ENCODE results near the gene BFAR.
"Not testable (repeated sequence)": the region's sequence is repeated elsewhere in the genome, so short reads cannot be mapped to it uniquely, and the experiment has no call there.

Gene BFAR, protein sequence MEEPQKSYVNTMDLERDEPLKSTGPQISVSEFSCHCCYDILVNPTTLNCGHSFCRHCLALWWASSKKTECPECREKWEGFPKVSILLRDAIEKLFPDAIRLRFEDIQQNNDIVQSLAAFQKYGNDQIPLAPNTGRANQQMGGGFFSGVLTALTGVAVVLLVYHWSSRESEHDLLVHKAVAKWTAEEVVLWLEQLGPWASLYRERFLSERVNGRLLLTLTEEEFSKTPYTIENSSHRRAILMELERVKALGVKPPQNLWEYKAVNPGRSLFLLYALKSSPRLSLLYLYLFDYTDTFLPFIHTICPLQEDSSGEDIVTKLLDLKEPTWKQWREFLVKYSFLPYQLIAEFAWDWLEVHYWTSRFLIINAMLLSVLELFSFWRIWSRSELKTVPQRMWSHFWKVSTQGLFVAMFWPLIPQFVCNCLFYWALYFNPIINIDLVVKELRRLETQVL

GRCh38 chr16:14632693-14633569 is at the start of gene BFAR:
TSS of gene BFAR (plus strand) at chr16:14632951. CDS start at chr16:14644347, 11,396 bp downstream.
- peak; percentile 90 to 98 (median 97) for DNase-seq

DNA sequence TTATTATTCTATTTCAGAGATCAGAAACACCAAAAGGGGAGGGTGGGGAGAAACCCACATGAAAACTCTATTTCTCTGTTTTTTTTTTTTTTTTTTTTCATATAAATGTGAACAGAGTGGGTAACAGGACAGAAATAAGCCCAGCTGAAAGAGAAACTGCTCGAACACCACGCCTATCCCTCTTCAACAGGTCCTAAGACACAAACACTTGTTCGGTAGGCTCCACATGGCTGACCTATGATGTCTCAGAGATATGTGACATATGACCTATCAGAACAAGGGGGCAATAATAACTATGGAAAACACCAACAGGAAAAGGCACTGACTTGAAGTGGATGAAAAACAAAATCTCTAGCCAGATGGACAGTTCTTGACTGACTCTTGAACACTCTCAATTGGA is 47.5 kb upstream of the BFAR start:
- DNase-seq: no peak

DNA sequence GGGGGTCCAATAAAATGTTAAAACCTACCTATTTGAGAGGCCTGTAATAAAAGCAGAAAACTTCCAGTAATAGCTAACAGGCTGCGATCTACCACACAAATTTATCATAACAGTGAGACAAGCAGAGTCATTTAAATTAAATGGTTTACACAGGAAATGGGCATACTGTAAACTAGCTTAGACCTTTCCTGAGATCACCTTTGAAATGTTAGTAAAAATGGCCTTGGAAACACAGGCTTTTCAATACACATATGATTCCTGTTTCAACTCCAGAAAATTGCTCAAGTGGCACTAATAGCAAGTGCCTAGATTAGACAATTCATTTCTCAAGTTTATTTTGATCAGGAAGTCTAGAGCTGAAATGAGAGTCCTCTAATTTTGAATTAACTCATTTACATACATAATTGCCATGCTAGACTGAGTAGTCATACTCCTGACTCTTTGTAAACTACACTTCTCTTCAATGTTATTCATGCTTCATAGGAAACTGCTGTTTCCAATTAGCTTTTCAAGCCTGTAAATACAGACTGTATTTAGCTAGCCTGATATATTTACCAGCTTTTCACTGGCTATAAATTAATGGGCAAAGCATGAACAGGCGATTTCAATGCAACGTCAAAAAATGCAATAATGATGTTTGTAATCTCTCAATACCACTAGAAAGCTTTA is 46.0 kb upstream of the BFAR start:
- peak in 1 of 3 experiments; percentile 50 for DNase-seq

DNA sequence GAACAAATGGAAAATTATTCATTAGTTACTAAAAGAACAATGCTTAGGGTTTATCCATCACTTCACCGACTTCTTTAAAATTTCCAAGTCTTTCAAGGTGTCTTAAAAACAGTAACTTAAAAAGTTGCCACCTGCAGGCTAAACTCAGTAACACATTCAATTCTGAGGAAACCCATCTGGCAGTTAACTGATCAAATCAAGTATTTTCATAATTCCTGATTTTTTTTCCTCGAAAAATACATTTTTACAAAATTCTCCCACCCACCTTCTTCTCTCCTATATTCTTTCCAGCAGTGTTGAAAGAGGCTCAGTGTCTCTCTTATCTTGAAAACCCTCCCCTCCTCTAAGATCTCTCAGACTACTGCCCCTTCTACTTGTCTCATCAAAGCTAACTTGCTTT is 32.6 kb upstream of the BFAR start:
- peak in 2 of 3 experiments; percentile 0 to 31 for DNase-seq

DNA sequence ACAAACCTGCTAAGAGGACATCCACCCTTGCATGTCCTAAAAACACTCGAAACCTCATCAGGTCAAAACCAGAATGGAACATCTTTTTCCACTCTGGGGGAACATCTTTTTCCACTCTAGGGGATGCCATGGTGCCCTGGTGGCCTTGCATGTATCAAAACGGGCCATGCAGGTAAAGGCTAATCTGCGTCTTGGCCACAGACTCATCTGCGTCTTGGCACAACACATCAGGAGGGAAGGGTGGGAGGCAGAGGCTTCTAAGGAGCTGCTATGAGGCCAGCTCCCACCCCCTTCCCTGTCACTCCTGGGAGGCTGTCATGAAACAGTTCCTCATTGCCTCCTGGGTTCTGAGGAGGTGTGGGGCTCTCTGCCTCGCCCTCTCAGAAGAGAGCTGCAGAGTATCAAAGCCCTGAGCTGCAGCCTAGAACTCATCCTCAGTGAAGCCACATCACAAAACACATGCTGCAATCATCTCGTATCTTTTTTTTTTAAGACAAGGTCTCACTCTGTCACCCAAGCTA is 30.2 kb upstream of the BFAR start:
- no peak for DNase-seq

- DNase-seq: no peak
These were observed 26.6 kb upstream of the BFAR start for GRCh38 chr16:14606102-14606501.

DNA sequence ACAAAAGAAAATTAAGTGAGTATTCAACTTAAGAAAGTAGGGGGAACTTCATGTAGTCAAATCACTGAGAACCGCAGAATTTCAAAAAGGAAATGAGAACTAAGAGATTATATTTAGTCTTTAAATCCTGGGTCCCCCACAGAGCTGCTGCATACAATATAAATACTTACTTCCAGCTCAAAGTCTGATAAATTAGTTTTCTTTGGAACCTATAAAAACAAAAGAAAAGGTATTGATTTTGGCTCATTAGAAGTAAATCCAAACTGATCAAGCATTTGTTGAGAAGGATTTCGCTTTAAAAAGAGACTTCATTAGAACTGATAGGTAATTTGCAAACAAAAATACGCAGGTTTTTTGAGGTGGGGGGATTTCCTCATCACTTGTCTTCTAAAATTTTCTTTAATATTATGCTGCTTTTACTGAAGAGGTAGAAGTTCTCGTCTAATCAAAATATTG is 24.6 kb upstream of the BFAR start:
- no peak for DNase-seq

DNA sequence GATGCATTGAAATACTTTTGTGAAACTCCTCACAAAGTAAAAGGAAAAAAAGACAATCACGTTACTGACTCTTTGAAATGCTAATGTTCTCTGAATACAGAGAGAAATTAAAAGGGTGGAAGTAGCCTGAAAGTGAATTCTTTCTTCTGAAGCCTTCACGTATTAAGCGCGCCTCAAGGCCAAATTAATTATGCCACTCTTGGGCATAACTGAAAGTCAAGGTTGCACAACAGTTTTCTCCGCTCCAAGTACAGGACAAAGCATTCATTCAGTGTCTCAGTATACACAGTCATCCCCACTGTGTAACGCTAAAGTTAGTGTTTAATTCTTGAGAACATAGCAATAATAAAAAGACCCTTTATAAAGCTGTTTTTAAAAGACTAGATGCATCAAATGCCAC is 24.1 kb upstream of the BFAR start:
- DNase-seq: no peak

DNA sequence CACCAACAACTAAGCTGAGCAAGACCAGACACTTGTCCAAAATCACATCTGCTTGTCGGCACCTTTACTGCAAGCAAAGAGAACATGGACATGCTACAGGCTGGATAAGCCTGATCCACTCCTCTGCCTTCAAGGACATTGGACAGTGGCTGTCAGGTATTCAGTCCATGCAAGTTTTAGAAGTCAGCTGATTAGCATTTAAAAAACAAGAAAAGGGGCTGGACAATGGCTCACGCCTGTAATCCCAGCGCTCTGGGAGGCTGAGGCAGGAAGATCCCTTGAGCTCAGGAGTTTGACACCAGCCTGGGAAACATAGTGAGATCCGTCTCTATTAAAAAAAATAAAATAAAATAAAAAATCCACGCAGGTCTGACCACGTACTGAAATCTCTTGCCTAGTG is 23.0 kb upstream of the BFAR start:
- DNase-seq: no peak

GRCh38 chr16:14611660-14612059 is 21.1 kb upstream of the BFAR start:
- no peak for DNase-seq

- DNase-seq: no peak
These were observed 18.8 kb upstream of the BFAR start for GRCh38 chr16:14613991-14614390.

DNA sequence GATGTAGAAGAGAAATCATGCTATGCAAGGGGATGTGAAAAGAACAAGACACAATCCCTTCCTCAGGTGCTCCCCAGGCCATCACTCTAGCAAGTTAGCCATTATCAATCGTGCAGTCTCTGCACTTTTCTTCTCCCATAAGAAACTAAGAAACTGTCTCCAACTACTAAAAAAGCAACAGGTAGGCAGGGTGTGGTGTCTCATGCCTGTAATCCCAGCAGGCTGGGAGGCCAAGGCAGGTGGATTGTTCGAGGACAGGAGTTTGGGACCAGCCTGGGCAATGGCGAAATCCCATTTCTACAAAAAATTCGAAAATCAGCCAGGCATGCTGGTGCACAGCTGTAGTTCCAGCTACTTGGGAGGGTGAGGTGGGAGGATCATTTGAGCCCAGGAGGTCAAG is 16.5 kb upstream of the BFAR start:
- DNase-seq: no peak

DNA sequence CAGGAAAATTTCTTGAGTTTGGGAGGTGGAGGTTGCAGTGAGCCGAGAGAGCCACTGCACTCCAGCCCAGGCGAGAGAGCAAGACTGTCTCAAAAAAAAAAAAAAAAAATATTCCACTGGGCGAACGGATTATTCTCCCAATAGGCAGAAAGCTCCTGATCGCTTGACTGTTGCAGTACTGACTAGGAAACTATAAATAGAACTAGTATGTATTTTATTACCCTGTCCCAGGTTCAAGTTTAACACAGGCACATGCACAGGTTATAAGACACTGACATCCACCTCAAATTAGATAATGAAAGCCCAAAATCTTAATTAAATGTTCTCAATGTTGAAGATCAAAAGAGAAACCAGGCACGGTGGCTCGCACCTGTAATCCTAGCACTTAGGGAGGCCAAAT is 14.2 kb upstream of the BFAR start:
- no peak for DNase-seq

DNA sequence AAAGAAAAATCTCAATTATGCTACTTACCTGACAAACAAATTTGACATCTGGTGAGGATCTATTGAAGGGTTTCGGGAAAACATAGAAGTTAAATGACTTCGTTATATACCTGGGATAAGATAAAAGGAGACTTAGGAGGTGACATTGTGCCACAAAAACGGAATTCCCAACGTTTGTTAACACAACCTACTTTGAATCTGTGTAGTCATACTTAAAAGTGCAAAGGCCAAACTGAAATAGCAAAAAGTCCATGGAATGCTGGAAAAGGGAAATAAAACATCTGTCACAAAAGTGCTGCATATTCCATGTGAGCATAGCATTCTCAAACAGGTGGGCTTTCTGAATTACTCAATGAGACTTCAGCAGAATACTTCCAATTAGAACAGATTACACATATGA is 5.7 kb upstream of the BFAR start:
- no peak for DNase-seq

GRCh38 chr16:14628806-14629611 is 3.7 kb upstream of the BFAR start:
- DNase-seq: peak in 1 of 3 experiments; percentile 10

GRCh38 chr16:14629612-14629918 is 3.2 kb upstream of the BFAR start:
- peak in 1 of 3 experiments; percentile 72 for DNase-seq

GRCh38 chr16:14629919-14630619 is 2.7 kb upstream of the BFAR start, which contains the start of gene PARN:
TSS of gene PARN (minus strand) at chr16:14630260. CDS start at chr16:14630125, 135 bp downstream.
- peak; percentile 94 to 96 (median 94) for DNase-seq

- DNase-seq: not testable (repeated sequence)
These were observed 2.0 kb upstream of the BFAR start for GRCh38 chr16:14630620-14631330.

- DNase-seq: no peak
These were observed 1.6 kb downstream of the BFAR start for GRCh38 chr16:14634389-14634725.

GRCh38 chr16:14635395-14636165 is 2.8 kb downstream of the BFAR start:
- DNase-seq: no peak
